Esophagus muscularis mucosa (tissue), 3 donors: ENCODE results near the gene PEX10.

Experiments used
- POLR2AphosphoS5 ChIP-seq, 2 donors: sonication (generic); formaldehyde crosslinking; IDR thresholded peaks; one replicate each; pipeline ENCODE4 v1.6.1; 2017; ENCODE audit warnings: antibody characterized with exemption in 2 of 2
- TF ChIP-seq, protein P1 (sequence below), 3 experiments: fragments of 200-600 bp in 2 of 3; fragments of 450-650 bp in 1 of 3; sonication (generic) in 2 of 3; IDR thresholded peaks; one replicate each; pipeline ENCODE4 v1.5.1; 2017 to 2019; ENCODE audit warnings: antibody characterized with exemption in 3 of 3, mild to moderate bottlenecking in 2 of 3, moderate library complexity in 1 of 3

DNA sequence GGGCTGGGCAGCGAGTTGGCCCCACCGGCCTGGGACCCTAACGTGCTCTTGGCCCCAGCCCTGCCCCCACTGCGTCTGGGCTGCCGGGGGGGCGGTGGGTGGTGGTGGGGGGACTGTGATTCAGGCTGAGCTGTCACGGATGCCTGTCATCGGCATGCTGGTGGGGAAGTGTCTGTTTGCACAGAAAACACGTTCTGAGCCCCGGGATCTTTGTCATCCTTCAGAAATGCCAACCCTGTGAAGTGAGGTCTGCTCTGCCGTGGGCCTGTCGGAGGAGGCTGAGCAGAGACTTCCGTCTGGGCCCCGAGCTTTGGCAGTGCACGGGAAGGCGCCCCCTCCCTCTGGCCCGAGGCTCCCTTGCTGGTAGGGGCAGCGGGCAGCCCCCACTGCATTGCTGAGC lies 39.4 kb upstream of the PEX10 start:
- TF ChIP-seq POLR2AphosphoS5 (IDR thresholded peaks at IDR 0.05), result no peak
- TF ChIP-seq, protein P1, sequence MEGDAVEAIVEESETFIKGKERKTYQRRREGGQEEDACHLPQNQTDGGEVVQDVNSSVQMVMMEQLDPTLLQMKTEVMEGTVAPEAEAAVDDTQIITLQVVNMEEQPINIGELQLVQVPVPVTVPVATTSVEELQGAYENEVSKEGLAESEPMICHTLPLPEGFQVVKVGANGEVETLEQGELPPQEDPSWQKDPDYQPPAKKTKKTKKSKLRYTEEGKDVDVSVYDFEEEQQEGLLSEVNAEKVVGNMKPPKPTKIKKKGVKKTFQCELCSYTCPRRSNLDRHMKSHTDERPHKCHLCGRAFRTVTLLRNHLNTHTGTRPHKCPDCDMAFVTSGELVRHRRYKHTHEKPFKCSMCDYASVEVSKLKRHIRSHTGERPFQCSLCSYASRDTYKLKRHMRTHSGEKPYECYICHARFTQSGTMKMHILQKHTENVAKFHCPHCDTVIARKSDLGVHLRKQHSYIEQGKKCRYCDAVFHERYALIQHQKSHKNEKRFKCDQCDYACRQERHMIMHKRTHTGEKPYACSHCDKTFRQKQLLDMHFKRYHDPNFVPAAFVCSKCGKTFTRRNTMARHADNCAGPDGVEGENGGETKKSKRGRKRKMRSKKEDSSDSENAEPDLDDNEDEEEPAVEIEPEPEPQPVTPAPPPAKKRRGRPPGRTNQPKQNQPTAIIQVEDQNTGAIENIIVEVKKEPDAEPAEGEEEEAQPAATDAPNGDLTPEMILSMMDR (IDR thresholded peaks at IDR 0.05), result no peak
